Colonic mucosa (tissue), 4 donors: Measurements from ENCODE around the gene ALDH9A1. TPM values are rescaled to one million over a fixed set of nuclear protein-coding genes. Genes with fewer than 3 reads are reported as not detected.

Experiments used
- DNase-seq: peaks from one replicate; pipeline ENCODE4 v3.0.0-alpha.2; 2020
- H3K27ac ChIP-seq: fragments of 200-600 bp; one replicate; pipeline ENCODE4 v1.8.0; 2021
- H3K27me3 ChIP-seq: fragments of 200-600 bp; one replicate; pipeline ENCODE4 v1.8.0; 2021
- H3K36me3 ChIP-seq: fragments of 200-600 bp; one replicate; pipeline ENCODE4 v1.8.0; 2021
- H3K4me1 ChIP-seq: fragments of 200-600 bp; one replicate; pipeline ENCODE4 v1.8.0; 2021; ENCODE audit warnings: mild to moderate bottlenecking
- H3K4me3 ChIP-seq: fragments of 200-600 bp; one replicate; pipeline ENCODE4 v1.8.0; 2021
- H3K9ac ChIP-seq, 2 donors: one replicate each; pipeline ENCODE4 v1.7.0; 2013; ENCODE audit warnings: control low read depth in 2 of 2, low read depth in 2 of 2, low read length in 2 of 2
- H3K9me3 ChIP-seq: fragments of 200-600 bp; one replicate; pipeline ENCODE4 v1.8.0; 2021
- intact Hi-C: fragments of 100-400 bp; cut with DNase I; formaldehyde crosslinking; loops from one replicate; pipeline ENCODE4 v1.14.1; 2022
- total RNA-seq, 2 donors: library from RNA; stranded (reverse); fragmentation: NEBNext Ultra II Directional in 1 of 2; extraction: Animal tissue kit (Norgen Biotek cat#: 25700) in 1 of 2; gene quantifications; one replicate each; pipeline ENCODE4 v1.2.1, GENCODE V29; 2021
- TF ChIP-seq, protein P1 (sequence below): fragments of 200-600 bp; IDR thresholded peaks from one replicate; pipeline ENCODE4 v1.8.0; 2022; ENCODE audit warnings: antibody characterized with exemption, mild to moderate bottlenecking
- donor health status: healthy.
- donor health status: DM: no; HTN: no; CAD: no.
- donor health status: DM: no; HTN: no; CAD: no.

The ALDH9A1 gene
- total RNA-seq, 2 donors from 2014 or later: 62.3 to 77.4 TPM

DNA sequence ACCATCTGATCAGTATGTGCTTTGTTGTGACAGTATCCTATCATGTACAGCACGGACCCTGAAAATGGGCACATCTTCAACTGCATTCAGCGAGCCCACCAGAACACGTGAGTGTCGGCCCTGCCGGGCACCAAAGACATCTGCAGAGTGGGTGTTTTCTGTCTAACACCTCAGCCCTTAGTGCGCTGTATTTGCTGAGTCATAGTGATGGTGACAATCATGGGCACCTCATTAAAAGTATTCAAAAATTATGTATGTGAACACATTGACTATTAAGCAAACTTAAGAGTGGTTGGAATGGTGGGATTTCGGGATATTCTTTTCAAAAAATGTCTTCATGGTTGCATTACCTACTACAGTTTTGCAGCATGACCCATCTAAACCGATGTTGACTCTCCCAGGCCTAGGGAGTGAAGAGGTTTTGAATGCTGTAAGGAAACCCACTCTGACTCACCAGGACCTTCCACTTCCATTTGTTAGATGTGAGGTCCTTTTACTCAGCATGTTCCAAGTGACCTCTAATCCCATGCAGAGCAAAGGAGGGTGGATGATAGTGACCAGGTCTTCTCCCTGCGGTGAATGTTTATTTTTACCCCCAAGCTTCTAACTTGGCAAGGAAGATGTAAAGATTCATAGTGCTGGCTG is 47.3 kb downstream of the ALDH9A1 start:
- Histone ChIP-seq H3K4me1 (peaks cover 7% of the 10 kb centered on the region), H3K27me3 (no peaks in the 10 kb centered on the region), H3K4me3 (no peak overlapping the region), H3K27ac (no peak overlapping the region), H3K36me3 (no peaks in the 10 kb centered on the region), H3K9ac (no peak overlapping the region), H3K9me3 (no peaks in the 10 kb centered on the region)
- TF ChIP-seq, protein P1, sequence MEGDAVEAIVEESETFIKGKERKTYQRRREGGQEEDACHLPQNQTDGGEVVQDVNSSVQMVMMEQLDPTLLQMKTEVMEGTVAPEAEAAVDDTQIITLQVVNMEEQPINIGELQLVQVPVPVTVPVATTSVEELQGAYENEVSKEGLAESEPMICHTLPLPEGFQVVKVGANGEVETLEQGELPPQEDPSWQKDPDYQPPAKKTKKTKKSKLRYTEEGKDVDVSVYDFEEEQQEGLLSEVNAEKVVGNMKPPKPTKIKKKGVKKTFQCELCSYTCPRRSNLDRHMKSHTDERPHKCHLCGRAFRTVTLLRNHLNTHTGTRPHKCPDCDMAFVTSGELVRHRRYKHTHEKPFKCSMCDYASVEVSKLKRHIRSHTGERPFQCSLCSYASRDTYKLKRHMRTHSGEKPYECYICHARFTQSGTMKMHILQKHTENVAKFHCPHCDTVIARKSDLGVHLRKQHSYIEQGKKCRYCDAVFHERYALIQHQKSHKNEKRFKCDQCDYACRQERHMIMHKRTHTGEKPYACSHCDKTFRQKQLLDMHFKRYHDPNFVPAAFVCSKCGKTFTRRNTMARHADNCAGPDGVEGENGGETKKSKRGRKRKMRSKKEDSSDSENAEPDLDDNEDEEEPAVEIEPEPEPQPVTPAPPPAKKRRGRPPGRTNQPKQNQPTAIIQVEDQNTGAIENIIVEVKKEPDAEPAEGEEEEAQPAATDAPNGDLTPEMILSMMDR: no peak
- intact Hi-C loops: no loop called here
- no peak for DNase-seq

DNA sequence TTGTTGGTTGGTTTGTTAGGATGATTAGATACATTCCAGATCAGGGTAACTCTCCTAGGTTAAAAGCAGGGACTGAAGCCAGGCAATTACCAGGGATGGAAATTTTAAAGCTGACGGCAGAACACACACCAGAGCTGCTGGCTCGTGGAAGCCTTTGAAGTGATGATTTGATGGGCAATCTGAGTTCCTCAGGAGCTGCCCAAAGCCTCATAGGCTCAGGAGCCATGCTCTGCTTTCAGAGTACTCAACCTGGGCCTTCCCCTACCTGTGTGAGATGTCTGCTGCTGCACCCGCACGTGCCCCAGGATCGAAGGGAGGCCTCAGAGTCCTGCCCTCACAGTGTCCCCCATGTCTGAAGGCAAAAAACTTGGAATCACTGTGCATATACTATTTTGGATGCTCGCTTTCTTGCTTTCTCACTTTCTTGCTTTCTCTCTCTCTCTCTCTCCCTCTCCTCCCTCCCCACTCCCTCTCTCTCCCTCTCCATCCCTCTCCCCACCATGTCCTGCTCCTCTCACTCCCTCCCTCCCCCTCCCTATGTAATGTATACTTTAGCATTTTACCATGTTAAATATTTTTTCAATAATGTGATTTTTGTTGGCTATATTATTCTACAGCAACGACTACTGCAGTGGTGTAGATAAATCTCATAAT is 49.3 kb downstream of the ALDH9A1 start:
- DNase-seq: no peak
- H3K9me3 ChIP-seq: no peaks in the 10 kb centered on the region

DNA sequence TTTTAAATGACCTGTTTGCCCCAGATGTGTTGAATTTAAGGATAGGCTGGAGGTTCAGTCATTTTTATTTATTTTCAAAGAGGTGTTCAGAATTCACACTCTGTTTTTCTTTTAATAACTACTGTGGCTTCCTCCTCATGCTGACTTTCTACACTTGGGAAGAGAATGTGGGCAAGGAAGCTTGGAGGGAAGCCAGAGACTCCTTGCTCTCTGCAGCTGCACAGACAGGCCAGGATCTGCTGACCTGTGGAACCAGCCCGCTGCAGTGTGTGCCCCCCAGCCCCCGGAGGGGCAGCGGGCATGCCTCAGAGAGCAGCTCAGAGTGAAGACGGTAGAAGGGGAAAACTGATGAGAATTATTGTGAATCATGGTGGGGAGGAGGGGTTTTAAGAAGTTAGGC is 50.4 kb downstream of the ALDH9A1 start:
- Histone ChIP-seq H3K27ac (peak overlapping the region; percentile 16), H3K36me3 (no peaks in the 10 kb centered on the region), H3K27me3 (no peaks in the 10 kb centered on the region), H3K4me3 (no peak overlapping the region), H3K9ac (no peak overlapping the region), H3K4me1 (peaks cover 7% of the 10 kb centered on the region), H3K9me3 (no peaks in the 10 kb centered on the region)
- no peak for DNase-seq
- intact Hi-C loops: no loop called here
- TF ChIP-seq, protein P1: no peak

More for the DNA sequence above, 49.3 kb downstream of the ALDH9A1 start:
- TF ChIP-seq, protein P1: no peak
- H3K4me3 ChIP-seq: no peak overlapping the region
- peaks cover 7% of the 10 kb centered on the region for H3K4me1 ChIP-seq
- no peak overlapping the region for H3K9ac ChIP-seq
- no peak overlapping the region for H3K27ac ChIP-seq
- H3K27me3 ChIP-seq: no peaks in the 10 kb centered on the region
- H3K36me3 ChIP-seq: no peaks in the 10 kb centered on the region
- intact Hi-C loops: no loop called here

DNA sequence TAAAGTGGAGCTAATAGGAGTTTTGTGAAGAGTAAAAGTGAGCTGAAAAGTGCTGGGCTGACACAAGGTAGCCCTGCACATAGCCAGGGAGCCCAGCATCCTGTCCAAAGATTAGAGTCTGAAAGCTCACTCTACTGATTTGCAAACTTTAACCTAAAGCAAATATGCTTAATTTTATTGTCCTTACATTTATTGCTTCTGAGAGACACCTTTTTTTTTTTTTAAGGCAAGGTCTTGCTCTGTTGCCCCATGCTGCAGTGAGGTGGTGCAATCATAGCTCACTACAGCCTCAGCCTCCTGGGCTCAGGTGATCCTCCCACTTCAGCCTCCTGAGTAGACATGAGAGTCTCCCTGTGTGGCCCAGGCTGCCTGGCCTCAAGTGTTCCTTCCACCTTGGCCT is 50.8 kb downstream of the ALDH9A1 start:
- TF ChIP-seq, protein P1: no peak
- Histone ChIP-seq H3K36me3 (no peaks in the 10 kb centered on the region), H3K27ac (peak overlapping the region; percentile 56), H3K4me3 (no peak overlapping the region), H3K4me1 (peaks cover 7% of the 10 kb centered on the region), H3K27me3 (no peaks in the 10 kb centered on the region), H3K9me3 (no peaks in the 10 kb centered on the region), H3K9ac (peak overlapping the region in 1 of 2 donors; percentile 70)
- DNase-seq: no peak
- intact Hi-C loops: no loop called here

DNA sequence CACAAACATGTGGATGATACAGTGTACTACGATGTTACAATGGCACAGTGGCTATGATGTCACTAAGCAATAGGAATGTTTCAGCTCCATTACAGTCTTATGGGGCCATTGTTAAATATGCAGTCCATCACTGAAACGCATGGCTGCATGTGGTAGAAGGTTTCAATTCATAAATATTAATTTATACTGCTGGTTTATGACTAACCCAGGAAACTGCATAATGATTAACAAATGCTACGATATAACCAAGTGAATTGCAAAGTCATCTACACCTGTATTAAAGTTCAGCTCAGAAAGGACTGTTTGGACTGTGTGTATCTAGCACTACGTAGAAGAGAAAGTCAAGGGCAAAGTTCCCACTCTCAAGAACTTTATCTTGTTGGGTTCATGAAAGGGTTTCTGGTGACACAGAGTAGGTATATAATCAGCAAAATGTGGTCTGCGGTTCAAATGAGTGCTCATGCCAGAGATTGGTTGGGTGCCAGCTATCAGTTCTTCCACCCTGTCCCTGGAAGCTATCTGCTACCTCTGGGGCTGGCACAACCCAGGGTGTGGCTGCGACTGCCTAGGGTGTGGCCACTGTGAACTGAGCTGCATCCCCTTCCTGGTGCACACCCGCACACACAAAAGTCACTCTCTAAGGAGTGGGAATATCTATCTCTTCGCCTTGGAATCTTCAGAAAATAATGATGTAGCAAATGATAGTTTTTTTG is 52.6 kb downstream of the ALDH9A1 start:
- intact Hi-C loops: no loop called here
- H3K27me3 ChIP-seq: no peaks in the 10 kb centered on the region
- peak overlapping the region in 1 of 2 donors; percentile 70 for H3K9ac ChIP-seq
- no peak overlapping the region for H3K4me3 ChIP-seq
- H3K27ac ChIP-seq: peak overlapping the region; percentile 56
- peaks cover 7% of the 10 kb centered on the region for H3K4me1 ChIP-seq
- TF ChIP-seq, protein P1: no peak
- no peaks in the 10 kb centered on the region for H3K36me3 ChIP-seq
- no peaks in the 10 kb centered on the region for H3K9me3 ChIP-seq
- DNase-seq: peak; percentile 90
